Testis (tissue), 2 donors: ENCODE results near the gene ABCD1.

ENCODE experiments used
- CTCF ChIP-seq, 3 experiments: fragments of 450-650 bp in 2 of 3; fragments of 200-600 bp in 1 of 3; sonication (generic) in 1 of 3; IDR thresholded peaks; one replicate each; pipeline ENCODE4 v1.5.1; 2016 to 2019; ENCODE audit warnings: antibody characterized with exemption in 3 of 3, mild to moderate bottlenecking in 2 of 3, moderate library complexity in 1 of 3
- POLR2A ChIP-seq: fragments of 450-650 bp; IDR thresholded peaks from one replicate; pipeline ENCODE4 v1.6.1; 2017; ENCODE audit warnings: antibody characterized with exemption, mild to moderate bottlenecking, moderate library complexity

DNA sequence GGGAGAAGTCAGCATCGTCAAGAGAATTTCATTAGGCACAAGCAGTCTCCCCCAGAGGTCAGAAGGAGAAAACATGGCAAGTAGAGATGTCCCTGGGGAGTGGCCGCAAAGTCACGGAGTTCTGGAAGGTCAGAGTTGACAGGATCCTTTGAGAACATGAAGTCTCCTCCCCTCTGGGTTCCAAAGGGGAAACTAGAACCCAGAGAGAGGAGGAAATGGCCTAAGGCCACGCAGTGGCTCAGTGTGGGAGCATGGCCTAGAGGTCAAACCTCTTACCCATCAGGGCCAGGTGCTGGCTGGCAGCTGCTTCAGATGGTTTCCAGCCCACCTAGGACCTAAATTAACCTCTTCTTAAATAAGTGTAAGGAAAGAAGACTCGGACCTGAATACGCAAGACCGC is 68.6 kb downstream of the ABCD1 start:
- TF ChIP-seq CTCF (IDR thresholded peaks at IDR 0.05), result no peak
- TF ChIP-seq POLR2A, result no peak
